GM19099 (cell line): ENCODE measurements around the gene EPHA2.

Experiments
- POLR2A ChIP-seq: IDR thresholded peaks from 3 replicates; pipeline ENCODE4 v1.6.1; 2011; ENCODE audit warnings: low read depth; ENCODE audit not compliant: insufficient read length; ENCODE audit errors: extremely low read depth

EPHA2 gene

DNA sequence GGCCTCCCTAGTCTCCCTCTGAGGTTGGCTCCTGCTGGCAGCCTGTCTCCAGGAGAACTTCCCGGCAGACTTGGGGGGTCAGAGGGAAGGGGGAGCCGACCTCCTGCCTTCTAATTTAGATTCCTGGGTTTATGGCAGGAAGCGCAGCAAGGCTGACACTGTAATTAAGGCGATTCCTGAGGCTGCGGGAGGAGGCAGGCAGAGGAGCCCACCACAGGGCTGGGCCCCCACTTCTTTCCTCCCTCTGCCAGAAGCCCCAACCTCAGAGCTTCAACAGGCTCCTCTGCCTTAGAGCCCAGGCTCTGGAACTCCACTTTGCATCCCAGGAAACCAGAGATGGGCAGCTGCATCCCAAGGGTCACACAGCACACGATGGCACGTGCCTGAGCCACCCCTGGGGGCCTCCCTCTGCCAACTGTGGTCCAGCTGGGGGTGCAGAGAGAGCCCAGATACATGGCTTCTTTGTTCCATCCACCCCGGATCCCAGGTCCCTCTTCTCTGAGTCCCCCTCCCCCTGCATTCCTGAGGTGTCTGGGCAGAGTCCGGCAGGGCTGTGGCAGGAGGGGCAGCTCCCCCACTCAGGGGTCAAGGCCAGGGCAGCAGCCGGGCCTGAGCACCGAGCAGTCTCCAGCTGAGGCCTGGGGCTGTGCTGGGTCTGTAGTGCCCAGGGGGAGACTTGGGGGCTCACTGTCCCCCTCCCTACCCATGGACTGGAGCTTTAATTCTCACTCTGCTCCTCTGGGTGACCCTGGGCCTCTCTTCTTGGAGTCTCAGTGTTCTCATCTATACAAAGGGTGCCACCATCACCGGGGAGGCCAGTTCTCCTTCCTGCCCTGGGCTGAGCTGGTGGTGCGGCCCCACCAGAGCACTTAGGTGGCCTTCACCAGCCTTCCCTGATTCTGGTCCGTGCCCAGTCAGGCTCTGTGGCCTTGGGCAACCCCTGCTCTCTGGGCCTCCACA is 43.0 kb downstream of the EPHA2 start:
- no peak for TF ChIP-seq POLR2A

DNA sequence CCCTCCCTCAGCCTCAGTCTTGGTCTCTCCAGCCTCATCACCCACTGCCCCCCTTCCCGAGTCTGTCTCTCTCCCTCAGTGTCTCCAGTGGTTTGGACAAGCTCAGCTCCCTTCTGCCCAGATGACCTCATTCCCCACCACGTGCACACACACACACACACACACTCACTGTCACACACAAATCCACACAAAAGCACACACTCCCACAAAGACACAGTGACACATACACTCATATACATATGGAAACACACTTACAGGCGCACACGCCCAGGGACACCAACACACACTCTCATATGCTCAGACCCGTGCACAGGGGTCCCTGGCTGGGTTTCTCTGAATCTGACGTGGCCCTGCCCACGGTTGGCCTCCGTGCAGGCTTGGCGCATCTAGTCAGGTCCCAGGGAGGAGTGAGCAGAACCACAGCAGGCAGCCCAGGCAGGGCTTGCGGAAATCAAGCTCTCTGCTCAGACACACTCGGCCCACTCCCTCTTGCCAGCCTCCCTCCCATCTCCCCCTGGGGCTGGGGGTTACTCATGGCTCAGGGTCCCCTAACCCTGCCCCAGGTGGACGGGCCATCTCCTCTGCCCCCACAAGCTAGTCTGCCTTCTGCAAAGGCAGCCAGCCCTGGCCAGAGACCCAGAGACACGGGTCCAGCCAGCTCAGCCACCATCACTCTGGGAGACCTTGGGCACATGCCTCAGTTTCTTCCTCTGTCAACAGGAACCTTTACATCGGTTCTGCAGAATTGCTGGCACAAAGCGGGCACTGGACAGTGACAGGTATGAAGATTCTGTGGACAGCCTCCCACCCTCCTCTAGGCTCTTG is 43.9 kb downstream of the EPHA2 start:
- no peak for TF ChIP-seq POLR2A

DNA sequence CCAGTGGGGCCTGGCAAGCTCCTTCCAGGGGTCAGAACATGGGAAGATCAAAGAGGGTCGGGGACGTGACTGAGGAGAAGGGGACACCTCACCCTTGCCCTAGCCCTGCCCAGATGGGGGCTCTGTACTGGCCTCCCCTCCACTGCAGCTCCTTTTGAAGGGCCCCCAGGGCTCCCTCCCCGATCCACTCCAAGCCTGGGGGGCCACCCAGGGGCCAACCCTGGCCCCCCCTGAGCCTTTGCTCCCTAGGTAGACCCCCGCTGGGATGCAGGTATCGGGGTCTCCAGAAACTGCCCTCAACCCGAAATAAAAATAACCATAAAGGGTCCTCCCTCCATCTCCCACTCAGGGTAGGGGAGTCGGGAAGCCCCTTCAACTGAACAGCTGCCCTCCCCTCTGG is 45.0 kb downstream of the EPHA2 start:
- TF ChIP-seq POLR2A = no peak

DNA sequence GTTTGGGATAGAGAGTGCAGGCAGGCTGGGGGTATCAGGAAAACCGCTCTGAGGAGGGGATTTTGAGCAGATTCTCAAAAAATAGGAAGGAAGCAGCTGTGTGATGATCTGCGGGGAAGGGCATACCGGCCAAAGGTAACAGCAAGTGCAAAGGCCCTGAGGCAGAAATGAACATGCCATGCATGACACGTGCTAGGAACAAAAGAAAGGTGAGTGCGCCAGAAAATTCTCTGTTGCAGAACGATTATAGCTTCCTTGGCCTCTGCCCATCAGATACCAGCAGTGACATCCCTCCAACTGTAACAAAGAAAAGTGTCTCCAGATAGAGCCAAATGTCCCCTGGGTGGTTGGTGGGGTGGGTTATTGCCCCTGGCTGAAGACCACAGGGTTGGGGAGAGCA is 45.4 kb downstream of the EPHA2 start:
- TF ChIP-seq POLR2A = no peak

DNA sequence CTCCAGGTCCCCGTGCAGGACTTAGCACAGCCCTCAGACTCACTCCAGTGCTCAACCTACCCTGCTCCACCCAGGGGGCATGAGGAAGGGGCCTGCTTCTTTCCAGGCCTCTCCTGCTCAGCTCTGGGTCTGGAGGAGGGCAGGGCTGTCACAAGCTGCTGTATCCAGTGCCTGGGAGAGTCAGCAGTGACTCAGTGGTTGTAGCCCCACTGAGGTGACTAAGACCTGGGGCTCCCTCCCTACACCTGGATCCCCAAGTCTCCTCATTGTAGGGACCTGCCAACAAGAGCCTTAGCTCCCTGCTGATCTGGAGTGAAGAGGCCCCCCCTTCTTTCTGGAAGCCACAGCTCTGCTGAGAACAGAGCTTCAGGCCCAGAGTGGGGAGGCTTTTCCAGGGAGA is 46.3 kb downstream of the EPHA2 start:
- TF ChIP-seq POLR2A = no peak

DNA sequence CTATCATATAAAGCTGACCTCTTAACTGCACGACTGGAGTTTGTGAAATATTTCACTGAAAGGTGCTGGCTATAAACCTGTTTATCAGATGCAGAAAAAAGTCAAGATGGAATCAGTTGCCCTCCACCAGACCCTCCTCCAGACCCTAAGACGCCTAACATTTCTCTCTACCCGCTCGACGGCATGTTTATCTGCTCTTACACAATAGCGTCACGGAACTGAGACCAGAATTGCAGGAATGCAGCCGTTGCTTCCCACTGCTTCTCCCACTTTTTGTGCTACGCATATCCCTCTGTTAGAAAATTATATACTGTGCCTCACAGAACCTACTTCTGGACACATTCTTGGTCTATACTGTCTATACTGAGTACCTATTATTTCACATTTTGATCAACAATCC is 54.2 kb downstream of the EPHA2 start:
- no peak for TF ChIP-seq POLR2A

DNA sequence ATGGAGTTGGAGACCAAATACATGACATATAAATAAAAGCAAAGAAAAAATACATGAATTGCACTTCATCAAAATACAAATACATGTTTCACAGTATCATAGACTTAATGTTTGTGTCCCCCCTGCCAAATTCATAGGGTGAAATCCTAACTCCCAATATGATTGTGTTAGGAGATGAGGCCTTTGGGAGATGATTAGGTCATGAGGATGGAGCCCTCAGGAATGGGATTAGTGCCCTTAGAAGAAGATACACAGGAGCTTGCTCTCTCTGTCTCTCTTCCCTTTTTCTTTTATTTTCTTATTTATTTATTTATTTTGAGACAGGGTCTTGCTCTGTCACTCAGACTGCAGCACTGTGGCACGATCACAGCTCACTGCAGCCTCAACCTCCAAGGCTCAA is 56.5 kb downstream of the EPHA2 start:
- TF ChIP-seq POLR2A = no peak

DNA sequence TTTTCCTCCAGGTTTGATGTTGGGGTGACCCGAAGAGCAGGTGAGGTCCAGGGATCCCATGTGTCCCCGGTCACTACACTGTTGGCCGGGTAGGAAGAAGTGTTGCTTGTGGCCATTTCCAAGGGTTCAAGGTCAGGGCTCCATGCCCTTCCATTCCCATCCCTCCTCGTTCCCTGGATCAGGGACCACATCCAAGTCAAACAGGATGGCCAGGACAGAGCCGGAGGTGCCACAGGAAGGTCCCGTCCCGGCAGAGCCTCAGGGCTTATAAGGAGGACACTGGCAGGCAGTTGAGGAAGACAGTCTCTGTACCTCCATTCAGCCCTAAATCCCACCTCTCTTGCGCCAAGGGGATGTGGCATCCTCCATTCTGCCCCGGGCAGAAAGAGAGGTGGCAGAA is 60.4 kb downstream of the EPHA2 start:
- no peak for TF ChIP-seq POLR2A

DNA sequence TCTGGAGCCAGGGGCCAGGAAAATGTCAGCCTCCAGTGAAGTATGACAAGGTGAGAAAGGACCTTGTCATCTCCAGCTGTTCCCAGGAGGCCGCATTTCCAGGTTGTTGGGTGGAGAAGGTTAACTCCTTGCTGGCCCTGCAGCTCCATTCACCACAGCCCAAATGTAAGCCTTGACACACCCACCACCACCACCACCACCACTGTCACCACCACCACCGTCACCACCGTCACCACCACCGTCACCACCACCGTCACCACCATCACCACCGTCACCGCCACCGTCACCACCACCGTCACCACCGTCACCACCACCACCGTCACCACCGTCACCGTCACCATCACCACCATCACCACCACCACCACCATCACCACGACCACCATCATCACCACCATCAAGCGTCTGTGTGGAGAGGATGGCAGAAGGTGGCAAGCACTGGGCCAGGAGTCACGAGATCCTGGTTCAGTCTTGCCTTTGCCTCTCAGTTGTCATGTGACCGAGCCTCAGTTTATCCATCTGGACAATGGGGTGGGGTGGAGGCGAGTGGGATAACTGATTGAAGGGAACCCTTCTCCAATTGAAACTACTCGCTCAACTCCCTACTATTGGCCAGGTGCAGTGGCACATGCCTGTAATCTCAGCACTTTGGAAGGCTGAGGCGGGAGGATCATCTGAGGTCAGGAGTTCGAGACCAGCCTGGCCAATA is 61.3 kb downstream of the EPHA2 start:
- no peak for TF ChIP-seq POLR2A

DNA sequence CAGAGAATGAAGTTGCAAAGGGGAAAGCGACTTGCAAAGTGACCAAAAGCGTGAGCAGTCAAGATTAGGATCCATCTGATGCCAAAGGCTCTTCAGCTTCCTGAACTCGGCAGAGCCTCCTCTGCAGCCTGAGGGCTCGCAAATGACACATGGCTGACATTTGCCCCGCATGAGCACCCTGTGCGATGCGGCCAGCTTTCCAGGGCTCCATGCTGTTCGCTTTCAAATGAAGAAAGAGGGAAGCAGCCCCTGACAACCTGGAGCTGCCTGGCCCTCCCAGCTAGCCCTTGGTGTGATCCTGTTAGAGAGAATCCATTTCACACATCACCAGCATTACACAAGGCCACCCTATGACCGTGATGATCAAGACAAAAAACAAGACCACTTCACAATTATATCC is 62.3 kb downstream of the EPHA2 start:
- no peak for TF ChIP-seq POLR2A

DNA sequence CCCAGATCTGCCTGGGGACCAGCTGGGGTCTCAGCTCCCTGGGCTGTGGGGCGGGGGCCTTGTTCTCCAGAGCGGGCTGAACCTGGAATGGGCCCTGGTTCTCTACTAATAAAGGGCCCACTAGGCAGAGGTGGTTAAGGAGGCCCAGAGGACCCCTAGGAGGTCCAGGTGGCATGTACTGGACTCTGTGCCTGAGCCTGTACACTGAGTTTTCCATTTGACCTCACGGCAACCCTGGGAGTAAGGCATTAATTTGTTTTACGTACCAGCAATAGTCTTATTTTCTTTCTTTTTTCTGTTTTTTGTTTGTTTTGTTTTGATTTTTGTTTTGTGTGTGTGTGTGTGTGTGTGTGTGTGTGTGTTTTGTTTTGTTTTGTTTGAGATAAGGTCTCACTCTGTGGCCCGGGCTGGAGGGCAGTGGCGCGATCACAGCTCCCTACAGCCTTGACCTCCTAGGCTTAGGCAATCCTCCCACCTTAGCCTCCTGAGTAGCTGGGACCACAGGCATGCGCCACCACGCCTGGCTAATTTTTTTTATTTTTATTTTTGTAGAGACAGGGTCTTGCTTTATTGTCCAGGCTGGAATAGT is 62.9 kb downstream of the EPHA2 start:
- no peak for TF ChIP-seq POLR2A

DNA sequence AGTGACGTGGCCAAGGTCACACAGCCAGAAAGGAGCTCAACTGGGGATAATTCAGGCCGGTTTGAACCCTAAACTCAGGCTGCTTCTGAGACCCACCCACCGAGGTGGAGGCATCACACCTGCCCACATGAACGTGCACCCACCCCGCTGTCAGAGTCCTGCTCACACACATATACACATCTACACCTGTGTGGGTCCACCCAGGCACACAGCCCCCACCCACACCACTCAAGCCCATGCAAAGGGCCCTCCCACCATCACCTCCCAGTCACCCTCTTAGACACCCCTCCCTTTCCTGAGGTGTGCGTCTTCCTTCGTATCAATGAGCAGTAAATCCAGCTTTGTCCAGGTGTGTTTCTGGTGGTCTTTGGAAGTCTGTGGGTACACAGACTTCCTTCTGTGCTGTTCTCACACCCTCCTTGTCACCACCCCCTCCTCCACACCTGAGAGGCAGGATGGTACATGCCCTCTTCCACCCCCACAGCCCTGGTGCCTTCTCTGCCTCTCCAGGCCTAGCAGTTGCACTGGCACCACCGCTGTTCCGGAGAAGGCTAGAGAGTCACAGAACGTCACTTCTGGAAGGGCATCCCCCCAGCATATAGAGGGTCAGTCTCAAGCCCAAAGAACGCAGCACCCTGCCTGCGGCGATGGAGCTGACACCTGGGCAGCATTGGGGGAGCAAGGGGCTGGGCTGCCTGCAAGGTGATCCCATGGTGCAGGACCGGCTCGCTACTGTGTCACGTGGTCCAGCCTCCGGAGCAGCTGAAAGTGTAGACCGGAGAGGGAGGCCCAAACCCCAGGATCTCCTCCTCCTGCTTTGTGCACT is 63.6 kb downstream of the EPHA2 start:
- no peak for TF ChIP-seq POLR2A

DNA sequence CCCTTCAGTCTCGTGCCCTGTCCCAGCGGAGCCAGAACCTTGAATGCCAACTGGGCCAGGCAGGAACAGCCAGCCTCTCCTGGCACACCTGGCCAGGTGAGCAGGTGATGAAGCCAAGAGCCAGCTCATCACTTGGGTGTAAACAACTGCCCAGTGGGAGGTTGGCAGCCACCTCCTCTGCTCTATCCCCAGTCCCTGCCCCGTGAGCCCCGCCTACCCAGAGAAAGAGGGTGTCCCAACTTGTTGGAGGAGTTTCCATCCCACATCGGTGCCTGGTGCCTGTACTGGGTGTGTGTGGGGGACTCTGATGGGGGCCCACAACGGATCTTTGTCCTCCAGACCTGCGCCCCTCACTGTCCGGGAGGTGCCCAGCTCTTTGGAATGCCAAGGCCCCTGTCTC is 64.6 kb downstream of the EPHA2 start:
- TF ChIP-seq POLR2A = no peak
